DMS114 treated with DMSO at 0.1 percent for 48 hours (cell line): ENCODE results near the gene WNT3.

Source experiments
- DNase-seq: peaks from one replicate; lab custom pipeline; 2025; ENCODE audit not compliant: unreplicated experiment; lab: John Stamatoyannopoulos, UW

The WNT3 gene

DNA sequence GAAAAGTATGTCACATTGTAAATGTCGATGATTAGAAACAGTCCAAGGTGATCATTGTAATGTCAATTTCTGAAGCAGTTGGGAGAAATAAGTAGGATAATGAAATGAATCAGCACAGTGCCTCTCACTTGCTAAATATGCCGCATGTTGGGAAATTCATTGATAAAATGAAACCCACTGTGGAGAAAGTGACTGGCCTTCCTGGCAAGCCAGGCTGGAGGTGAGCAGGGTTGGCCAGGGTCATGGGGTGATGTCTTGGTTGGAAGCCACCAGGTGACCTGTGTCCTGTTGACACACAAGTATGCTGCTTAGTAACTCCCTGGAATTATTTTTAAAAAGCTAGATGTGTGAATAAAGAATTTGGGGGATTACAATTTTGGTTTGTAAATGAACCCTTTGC, 18.0 kb upstream of the WNT3 start:
- no peak for DNase-seq

DNA sequence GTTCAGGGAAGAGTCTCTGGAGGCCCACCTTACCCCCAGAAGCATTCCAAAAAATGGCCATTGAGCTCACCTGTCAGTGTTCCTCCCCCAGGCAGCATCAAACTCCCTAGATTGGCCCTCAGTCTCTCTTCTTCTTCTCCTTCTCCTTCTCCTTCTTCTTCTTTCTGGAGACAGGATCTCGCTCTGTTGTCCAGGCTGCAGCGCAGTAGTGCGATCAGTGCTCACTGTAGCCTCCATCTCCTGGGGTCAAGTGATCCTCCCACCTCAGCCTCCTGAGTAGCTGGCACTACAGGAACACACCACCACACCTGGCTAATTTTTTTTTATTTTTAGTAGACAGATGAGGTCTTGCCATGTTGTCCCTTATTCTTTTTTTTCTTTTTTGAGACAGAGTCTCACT, 16.4 kb upstream of the WNT3 start:
- DNase-seq = no peak

DNA sequence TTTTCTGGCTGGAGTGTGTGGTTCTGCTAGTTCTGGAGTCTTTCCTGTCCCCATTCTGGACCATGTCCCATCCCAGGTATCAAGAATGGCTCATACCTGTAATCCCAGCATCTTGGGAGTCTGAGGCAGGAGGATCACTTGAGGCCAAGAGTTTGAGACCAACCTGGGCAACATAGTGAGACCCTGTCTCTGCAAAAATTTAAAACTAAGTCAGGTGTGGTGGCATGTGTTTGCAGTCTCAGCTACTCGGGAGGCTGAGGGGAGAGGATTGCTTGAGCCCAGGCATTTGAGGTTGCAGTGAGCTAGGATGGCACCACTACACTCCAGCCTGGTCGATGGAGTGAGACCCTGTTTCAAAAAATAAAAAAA, 15.3 kb upstream of the WNT3 start:
- no peak for DNase-seq

DNA sequence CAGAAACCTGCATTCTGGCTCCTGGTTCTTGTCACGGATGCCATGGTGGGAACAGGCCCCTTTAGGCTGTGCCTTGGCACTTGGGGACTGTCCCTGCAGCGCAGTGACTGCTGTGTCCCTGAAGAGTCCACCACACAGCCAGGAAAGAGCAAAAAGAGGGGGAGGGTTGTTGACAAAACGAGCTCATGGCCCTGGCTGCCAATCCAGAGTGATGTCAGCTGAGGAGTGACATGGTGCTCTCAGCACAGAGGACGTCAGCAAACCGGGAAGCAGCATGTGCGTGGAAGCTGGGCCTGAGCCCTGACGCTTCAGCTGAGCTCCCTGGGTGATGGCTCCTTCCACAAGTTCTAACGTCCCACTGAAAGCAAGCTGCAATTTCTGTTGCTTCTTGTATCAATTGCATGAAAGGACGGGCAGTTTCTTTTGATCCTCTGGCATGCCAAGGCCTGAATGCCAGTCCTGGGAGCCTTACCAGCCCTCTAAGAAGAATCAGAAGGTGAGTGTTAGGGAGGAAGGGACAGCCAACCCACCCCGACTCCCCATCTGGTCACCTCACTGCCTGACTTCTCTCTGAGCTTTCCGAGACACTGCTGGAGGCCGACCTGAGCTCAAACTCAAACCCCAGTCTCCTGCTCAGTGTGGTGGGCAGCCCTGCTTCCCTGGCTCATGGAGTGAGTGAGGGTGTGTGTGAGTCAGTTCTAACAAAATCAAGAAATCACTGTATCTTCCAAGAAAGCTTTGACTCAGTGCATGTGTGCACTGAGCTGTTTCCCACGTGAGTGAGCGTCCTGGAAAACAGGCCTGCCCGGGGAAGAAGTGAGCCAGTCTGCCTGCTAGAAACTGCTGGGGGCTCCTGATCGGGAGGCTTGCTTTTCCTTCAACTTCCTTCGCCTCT, 14.7 kb upstream of the WNT3 start:
- no peak for DNase-seq

DNA sequence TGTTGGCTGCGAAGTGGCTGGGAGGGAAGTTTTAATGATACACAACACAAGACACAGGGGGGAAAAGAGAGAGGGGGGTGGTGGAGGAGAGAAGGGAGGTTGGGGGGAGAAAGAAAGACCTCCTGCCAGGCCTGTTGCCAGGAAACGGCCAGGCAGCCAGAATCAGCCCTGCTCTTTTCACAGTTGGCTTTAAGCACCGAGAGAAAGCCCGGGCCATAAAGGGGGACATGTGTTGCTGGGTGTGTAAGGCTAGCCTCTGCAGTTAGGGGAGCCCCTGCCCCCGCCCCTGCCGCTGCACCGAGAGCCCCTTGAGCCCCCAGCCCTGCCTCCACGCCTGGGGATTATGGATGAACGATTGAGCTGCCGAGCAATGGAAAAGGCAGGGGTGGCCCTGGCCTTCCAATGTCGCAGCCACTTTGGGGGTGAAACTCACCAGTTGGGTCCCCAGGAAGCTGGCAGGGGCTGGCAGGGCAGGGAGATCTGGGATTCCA, 13.9 kb upstream of the WNT3 start:
- no peak for DNase-seq

DNA sequence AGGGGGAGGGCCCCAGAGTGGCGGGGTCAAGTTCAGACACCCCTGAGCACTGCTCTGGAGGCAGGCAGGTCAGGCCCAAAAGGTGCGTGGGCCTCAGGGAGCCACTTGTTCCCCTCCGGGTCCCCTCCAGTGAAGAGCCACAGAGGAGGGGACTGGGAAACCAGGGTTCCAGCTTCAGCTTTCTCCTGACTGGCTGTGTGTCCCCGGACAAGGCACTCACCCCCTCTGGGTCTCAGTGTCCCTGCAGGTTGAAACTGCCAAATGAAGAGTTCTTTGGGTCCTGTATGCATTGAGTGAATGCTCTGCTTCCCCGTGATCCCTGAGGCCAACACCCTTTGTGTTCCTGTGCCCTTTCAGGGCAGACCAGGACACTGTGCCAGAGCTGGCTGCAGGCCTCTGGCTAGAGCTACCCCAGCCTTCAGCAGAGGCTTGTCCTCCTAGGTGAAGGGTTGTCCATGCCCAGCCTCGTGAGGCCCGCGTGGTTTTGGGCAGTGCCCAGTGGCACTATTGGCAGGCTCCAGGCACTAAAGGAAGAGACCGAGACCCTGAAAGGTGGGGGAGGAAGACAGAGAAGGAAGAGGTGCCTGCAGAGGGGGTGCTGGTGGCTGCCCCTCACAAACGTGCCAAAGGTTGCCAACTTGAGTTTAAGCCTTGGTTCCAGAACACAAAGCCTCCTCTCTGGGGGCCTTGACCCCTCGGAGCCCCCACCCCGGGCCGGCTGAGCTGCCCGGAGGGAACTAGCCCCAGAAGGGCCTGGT, 13.3 kb upstream of the WNT3 start:
- no peak for DNase-seq

DNA sequence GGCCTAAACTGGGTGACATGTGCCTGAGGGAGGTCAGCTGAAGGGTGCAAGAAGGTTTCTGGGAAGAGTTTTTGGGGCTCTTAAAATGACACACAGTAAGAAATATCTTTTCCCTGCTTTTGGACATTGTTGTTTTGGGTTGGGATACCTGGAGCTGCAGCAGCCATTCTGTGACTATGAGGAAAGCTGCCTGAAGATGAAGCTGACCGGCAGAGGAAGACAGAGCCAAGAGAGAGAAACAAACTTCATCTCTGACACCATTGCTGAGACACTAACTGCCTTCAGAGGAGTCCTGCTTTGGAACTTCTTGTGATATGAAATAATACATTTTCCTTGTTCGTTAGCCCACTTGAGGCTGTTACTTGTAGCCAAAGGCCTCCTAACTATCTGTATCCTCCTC, 8.8 kb upstream of the WNT3 start:
- no peak for DNase-seq

DNA sequence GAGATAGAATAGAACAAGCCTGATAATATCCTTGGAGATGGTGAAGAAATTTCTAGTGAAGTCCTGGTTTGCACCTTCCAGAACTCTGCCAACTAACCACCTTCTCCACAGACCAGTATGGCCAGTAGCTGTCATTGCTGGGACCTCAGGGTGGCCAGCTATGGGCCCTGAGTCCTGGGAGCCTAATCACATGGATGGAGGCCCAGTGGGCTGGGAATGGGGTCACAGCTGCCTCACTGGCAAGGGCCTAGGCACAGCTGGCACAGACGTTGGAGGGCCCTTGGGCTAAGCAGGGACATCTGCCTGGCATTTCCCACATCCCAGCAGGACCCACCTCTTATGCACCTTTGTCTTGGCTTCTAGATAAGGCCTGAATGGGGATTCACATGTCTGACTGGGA, 7.6 kb upstream of the WNT3 start:
- DNase-seq = no peak

DNA sequence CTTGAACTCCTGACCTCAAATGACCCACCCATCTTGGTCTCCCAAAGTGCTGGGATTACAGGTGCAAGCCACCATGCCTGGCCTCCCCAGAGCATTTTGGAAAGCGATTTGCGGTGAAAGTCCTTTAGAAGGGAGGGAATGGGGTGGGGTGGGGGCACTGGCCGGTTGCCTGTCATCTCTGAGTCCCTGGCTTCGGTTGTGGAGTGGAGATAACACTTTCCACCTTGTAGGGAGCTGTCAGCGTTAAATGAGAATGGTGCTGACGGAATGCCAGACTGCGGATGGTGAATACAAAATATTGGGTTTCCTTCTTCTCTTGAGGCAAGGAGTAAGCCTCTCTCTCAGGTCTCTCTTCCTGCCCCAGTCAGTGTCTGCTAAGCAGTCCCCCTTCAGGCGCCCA, 5.2 kb upstream of the WNT3 start:
- DNase-seq = no peak

DNA sequence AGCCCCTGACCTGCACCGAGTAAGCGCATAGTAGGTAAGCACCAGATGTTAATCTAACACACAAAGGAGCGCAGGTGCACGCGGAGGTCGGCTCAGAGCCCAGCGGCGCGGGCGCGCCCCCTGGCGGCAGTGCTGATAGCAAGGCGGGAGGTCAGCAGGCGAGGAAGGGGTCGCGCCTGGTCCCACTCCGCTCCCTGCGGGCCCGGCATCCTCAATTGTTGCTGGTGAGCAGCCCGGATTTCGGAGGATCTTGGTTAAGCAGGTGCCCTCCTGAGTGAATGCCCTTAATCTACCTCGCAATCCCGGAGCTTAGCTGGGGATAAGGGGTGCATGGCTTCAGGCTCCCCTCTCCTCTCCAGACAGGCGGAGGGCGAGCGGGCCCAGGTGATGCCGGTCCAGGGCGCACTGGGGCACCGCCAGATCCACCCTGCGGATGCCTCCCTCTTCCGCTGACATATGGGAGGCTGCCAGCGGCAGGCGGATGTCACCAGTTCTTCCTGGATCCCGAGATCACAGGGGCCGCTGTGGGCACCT, 4.0 kb upstream of the WNT3 start:
- no peak for DNase-seq

DNA sequence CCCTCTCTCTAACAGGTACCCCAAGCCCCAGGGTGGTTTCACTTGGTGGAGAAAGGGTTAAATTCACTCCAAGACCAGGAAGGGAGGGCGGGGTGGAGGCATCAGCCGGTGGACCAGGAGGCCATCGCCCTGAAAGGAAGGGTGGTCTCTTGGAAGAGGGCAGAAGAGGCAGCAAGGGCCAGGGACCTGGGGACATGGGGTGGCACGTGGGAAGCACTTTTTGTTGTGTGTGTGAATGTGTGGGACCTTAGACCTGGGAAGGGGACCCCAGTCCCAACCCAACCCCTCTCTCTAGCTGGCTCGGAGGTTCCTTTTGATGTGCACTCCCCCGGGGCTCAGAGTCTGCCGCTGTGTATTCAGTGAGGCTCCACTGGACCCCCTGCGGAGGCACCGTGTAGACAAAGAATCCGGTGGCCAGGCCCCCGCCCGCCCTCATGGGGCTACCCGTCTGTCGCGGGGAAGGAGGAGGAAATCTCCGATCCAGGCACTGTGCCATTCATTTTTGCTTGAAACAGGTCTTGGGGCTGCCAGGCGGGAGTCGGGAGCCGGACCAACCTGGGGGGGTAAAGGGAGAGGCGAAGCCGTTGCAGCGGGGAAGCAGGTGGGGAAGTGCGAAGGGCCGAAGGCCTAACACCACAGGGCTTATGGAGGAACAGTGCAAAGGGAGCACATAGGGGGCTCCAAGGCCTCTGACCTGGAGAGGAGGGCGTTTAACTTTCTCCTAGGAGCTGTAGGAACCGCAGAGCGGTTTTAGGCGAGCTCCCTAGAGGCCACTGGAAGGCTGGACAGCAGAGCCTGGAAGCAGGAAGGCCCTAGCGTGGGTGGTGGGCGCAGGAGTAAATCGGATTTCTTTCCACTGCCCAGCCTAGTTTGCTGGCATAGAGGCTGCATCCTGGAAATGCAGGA, 3.2 kb upstream of the WNT3 start:
- DNase-seq = no peak

DNA sequence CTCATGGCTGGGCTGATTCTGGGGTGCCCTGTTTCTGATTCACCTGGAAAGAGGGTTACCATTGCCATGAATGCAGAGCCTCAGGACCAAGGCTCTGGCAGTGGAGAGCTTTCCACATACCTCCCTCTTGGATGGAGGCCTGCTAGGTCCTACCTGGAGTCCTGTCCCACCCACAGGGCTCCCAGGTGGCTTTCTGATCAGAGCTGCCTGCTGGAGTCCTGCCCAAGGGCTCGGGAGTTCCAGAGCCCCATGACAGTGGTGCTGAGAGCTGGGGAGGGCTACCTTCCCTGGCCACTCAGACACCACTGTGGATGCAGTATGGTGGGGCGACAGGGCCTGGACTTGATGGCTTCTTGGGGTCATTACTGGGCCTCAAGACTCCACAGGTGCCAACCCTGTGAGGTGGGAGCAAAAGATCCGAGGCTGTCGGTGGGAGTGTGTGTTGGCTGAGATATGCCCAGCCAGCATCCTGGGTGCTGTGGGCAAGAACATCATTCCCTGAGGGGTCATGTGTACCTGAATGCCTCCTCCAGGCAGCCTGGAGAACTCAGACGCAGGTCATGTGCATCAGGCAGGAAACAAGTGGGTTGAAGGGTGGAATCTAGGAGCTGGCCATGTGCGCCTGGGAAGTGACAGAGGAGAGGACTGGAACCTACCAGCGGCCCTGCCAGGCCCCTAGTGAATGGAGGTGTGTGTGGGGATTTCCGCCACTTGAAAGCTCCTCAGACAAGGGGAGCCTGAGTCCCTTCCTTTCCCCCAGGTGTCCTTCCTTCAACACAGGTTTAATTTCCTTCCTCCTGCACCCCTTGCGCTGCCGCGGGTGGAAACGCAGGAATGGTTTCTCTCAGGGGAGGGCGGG, 2.3 kb upstream of the WNT3 start:
- DNase-seq = no peak

DNA sequence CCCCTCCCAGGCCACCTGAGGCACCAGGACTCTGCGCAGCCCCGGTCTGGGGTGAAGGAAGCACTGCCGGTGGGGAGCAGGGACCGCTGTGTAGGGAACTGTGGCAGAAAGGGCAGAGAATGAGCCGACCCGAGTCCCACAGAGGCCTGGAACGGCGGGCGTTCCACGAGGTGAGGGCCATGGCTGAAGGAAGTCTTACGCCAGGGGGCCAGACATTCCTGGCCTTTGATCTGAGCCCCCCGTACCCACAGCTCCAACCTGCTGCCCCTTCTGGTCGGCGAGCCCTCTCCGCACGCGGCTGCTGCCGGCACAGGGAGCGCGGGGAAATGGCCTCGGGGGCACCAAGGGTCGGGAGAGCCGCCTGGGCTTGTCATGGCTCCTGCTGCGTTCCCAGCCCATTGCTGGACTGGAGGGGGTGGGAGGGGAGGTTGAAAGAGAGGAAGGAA, 1.4 kb upstream of the WNT3 start:
- DNase-seq = no peak

DNA sequence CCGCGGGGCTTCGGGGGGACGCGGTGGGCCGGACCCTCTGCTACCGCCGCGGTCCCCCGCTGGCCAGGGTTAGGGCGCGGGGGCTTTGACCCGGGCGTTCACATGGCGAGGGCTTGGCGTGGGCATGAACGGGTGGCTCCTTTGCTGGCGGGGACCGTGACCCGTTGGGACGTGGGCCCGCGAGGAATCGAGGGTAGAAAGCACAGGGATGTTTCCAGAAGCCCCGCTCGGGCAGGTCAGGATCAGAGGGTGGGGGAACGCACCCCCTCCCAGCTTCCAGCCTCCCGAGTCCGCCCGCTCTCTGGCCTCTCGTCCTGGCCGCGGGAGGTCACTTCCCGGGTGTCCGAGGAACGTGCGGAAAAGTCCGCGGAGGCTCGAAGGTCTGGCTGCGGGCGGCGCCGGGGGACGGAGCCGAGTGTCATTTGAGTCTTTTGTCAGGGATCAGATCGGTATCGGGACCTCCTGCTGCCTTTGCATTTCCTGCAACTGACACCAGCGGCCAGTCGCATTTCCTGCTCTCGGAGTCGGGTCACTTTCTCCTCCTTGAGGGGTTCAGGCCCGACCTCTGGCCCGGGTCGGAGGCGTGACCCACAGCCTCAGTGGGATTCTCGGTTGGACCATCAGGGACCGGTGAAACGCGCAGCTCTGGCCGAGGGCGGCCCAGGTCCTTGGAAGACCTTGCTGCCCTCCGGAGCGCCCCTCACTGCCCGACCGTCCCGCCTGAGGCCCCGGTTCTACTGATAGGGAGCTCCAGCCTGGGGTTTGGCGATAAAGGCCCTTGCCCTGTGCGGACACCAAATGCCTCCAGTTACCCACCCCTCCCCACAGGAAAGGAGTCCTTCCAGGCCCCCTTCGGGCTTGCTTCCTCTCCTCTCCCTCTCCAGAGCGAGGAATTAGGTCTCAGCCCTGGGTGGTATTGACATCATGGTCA, 702 bp upstream of the WNT3 start:
- no peak for DNase-seq

DNA sequence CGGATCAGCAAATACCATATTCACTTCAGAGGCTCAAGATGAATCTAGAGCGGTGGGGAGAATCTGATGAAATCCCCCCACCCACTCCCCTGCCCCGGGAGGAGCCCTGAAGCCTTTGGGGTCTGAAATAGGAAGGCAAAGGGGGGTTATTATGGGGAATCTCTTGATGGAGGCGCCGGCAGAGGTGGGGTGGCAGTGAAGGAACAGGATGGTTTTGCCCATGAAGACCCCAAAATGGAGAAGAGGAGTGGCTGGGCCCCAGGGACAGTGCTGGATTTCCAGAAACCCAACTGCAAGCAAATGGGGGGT, 637 bp downstream of the WNT3 start:
- DNase-seq = no peak

DNA sequence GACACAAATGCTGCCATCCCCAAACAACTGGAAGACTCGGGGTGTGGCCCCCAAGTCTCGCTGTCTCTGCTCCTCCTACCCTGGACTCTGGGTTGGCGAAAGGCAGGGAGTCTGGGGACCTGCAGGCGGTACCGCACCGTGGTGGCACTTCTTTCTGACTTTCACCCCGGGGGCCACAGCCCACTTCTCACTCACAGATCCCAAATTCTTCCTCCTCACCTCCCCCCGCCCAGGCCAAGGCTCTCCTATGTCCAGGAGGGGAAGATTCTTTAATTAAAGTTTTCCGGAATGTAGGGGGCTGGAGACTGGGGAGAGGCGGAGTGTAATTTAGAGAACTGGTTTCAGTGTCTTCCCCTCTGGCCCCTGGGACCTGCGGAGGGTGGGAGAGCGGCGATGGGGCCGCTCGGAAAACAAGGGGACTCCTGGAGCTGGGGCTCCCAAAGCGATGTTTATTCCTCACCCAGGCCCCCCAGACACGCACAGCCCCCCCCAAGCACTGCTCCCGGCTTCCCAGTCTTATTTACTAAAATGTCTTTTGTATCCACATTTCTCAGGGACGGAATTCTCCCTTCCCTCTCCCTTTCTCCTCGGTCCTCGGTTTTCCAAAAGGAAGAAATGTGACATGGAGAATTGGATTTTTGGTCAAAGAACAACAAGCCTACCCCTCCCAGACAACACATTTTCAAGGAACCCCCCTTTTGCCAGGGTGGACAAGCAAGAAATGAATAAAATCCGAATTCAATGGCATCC, 1.2 kb downstream of the WNT3 start:
- DNase-seq = no peak

DNA sequence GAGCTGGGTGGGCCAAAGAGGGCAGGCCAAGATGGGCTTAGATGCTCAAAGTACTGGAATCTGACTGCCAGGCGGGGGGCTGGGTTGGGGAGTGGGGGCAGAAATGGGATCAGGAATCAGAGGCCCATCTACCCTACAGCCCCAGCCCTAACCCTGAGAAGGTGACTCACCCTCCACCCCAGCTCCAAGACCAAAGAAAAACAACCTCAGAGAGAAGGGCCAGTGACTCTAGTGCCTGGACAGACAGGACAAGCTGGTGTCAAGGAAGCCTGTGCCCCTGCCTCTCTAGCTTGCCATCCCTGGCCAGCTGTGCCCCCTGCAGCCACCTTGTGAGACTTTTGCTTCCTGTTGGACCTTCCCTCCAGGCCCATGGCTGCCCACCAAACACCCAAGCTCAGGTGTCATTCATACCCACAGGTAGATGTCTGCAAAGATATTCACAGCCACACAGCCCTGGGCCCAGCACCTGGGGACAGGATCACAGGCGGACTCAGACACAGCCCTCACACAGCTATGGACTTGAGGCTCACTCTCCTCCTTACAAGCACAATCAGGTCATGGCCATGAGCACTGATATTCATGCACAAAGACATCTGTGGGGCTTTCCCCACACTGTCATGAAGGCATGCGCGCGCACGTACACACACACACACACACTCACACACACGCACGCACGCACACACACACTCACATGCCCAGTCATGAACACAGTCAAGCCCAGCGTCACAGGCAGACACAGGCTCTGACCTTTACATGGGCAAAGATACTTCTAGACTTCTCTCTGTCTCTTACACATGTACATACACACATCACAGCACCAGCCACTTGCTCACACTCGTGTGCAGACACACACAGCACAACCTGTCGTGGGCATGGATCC, 2.8 kb downstream of the WNT3 start:
- DNase-seq = no peak
